IMR-90 (cell line): ENCODE results near the gene OR1C1. TPM values are rescaled to one million over a fixed set of nuclear protein-coding genes. Genes with fewer than 3 reads are reported as not detected.

Experiments
- ATAC-seq: fragments of 200-7000 bp; cut with Tn5 transposase; 2 replicates; pipeline ENCODE4 v1.9.1; 2020; ENCODE audit warnings: low read depth, mild to moderate bottlenecking, moderate library complexity
- BruUV-seq: library from RNA; stranded (reverse); fragments of 400-500 nt; replicated peaks from 2 replicates; lab custom pipeline; 2021; lab: Mats Ljungman, UMichigan
- CTCF ChIA-PET: fragments of 300-600 bp; formaldehyde crosslinking; extraction: SDS; loops from one replicate; lab custom pipeline; 2021; ENCODE audit warnings: antibody characterized with exemption; lab: Yijun Ruan, JAX
- POLR2A ChIA-PET: fragments of 300-600 bp; sonication (Branson Sonifier 250); formaldehyde crosslinking; loops from one replicate; lab custom pipeline; 2022; ENCODE audit warnings: antibody characterized with exemption; ENCODE audit not compliant: unreplicated experiment; lab: Charles Lee
- DNase-seq: peaks from one replicate; pipeline ENCODE4 v3.0.0; 2013
- H2AFZ ChIP-seq: replicated peaks from 2 replicates; pipeline ENCODE3; 2013; ENCODE audit warnings: low read length, mild to moderate bottlenecking; ENCODE audit not compliant: poor library complexity
- H2AK5ac ChIP-seq: 2 replicates; pipeline ENCODE4 v1.6.1; 2013; ENCODE audit warnings: low read depth, low read length, inconsistent platforms
- H2AK9ac ChIP-seq: replicated peaks from 2 replicates; pipeline ENCODE3; 2013; ENCODE audit warnings: mild to moderate bottlenecking, low read depth, low read length, moderate library complexity; ENCODE audit not compliant: poor library complexity
- H2BK120ac ChIP-seq: 2 replicates; pipeline ENCODE4 v1.6.1; 2013; ENCODE audit warnings: low read depth, low read length, inconsistent platforms
- H2BK15ac ChIP-seq: 3 replicates; pipeline ENCODE4 v1.6.1; 2013; ENCODE audit warnings: low read depth, low read length, inconsistent platforms
- H2BK20ac ChIP-seq: 2 replicates; pipeline ENCODE4 v1.6.1; 2013; ENCODE audit warnings: low read depth, mild to moderate bottlenecking, inconsistent platforms, low read length, moderate library complexity
- H2BK5ac ChIP-seq: 2 replicates; pipeline ENCODE4 v1.6.1; 2013; ENCODE audit warnings: mild to moderate bottlenecking, low read depth, low read length, inconsistent platforms; ENCODE audit not compliant: poor library complexity, severe bottlenecking
- H3K14ac ChIP-seq: replicated peaks from 2 replicates; pipeline ENCODE4 v1.6.1; 2013; ENCODE audit warnings: low read depth, low read length, inconsistent platforms
- H3K18ac ChIP-seq: 2 replicates; pipeline ENCODE4 v1.6.1; 2013; ENCODE audit warnings: low read depth, low read length, control low read depth
- H3K23ac ChIP-seq: 2 replicates; pipeline ENCODE4 v1.6.1; 2013; ENCODE audit warnings: low read depth, low read length, inconsistent platforms
- H3K27ac ChIP-seq: 2 replicates; pipeline ENCODE4 v1.5.1; 2013; ENCODE audit warnings: mild to moderate bottlenecking, control low read depth, low read length; ENCODE audit not compliant: insufficient read depth
- H3K27me3 ChIP-seq: 2 replicates; pipeline ENCODE4 v1.6.1; 2013; ENCODE audit warnings: low read length; ENCODE audit not compliant: control insufficient read depth, insufficient read depth
- H3K36me3 ChIP-seq: 2 replicates; pipeline ENCODE4 v1.6.1; 2013; ENCODE audit warnings: low read length, mixed read lengths; ENCODE audit not compliant: control insufficient read depth, insufficient read depth
- H3K4ac ChIP-seq: 2 replicates; pipeline ENCODE4 v1.6.1; 2013; ENCODE audit warnings: low read depth, low read length, inconsistent platforms
- H3K4me1 ChIP-seq: 2 replicates; pipeline ENCODE4 v1.6.1; 2013; ENCODE audit warnings: low read length, mixed read lengths; ENCODE audit not compliant: control insufficient read depth, insufficient read depth
- H3K4me2 ChIP-seq: 2 replicates; pipeline ENCODE4 v1.6.1; 2013; ENCODE audit warnings: low read depth, mild to moderate bottlenecking, control low read depth, low read length, moderate library complexity
- H3K4me3 ChIP-seq: 2 replicates; pipeline ENCODE4 v1.5.1; 2013; ENCODE audit warnings: low read depth, mild to moderate bottlenecking, control low read depth, low read length, moderate library complexity; ENCODE audit not compliant: insufficient read depth
- H3K56ac ChIP-seq: 2 replicates; pipeline ENCODE4 v1.6.1; 2013; ENCODE audit warnings: low read length, inconsistent platforms; ENCODE audit not compliant: insufficient read depth; ENCODE audit errors: extremely low read depth
- H3K79me1 ChIP-seq, 2 experiments: 2 replicates each; pipeline ENCODE4 v1.6.1; 2013; ENCODE audit warnings: low read length in 2 of 2, inconsistent platforms in 1 of 2, low read depth in 1 of 2
- H3K9ac ChIP-seq: 2 replicates; pipeline ENCODE4 v1.6.1; 2013; ENCODE audit warnings: low read depth, low read length, control low read depth
- H3K9me1 ChIP-seq: 2 replicates; pipeline ENCODE4 v1.6.1; 2013; ENCODE audit warnings: low read length, inconsistent platforms; ENCODE audit not compliant: insufficient read depth
- H3K9me3 ChIP-seq: 2 replicates; pipeline ENCODE4 v1.6.1; 2013; ENCODE audit warnings: low read length; ENCODE audit not compliant: control insufficient read depth, insufficient read depth
- H4K20me1 ChIP-seq: 2 replicates; pipeline ENCODE4 v1.6.1; 2013; ENCODE audit warnings: low read length, inconsistent platforms; ENCODE audit not compliant: insufficient read depth
- H4K5ac ChIP-seq: 2 replicates; pipeline ENCODE4 v1.6.1; 2013; ENCODE audit warnings: mild to moderate bottlenecking, low read depth, low read length, control low read depth
- H4K8ac ChIP-seq, 2 experiments: 2 replicates each; pipeline ENCODE4 v1.6.1; 2013; ENCODE audit warnings: low read depth in 2 of 2, low read length in 2 of 2, control low read depth in 1 of 2, inconsistent platforms in 1 of 2
- H4K91ac ChIP-seq: 2 replicates; pipeline ENCODE4 v1.6.1; 2013; ENCODE audit warnings: low read depth, low read length, inconsistent platforms; ENCODE audit not compliant: insufficient read depth
- ELK1 ChIP-seq: fragments of 150-350 bp; IDR thresholded peaks from 2 replicates; pipeline ENCODE4 v1.6.1; 2016; ENCODE audit warnings: low read depth, mild to moderate bottlenecking, low read length, moderate library complexity, borderline replicate concordance
- FOS ChIP-seq: fragments of 150-350 bp; IDR thresholded peaks from 2 replicates; pipeline ENCODE4 v1.6.1; 2016; ENCODE audit warnings: low read depth, low read length
- MXI1 ChIP-seq: IDR thresholded peaks from 2 replicates; pipeline ENCODE4 v1.6.1; 2012; ENCODE audit warnings: low read depth, mild to moderate bottlenecking, low read length, moderate library complexity, borderline replicate concordance
- WGBS, 2 experiments: methylation state at CpG; one replicate each; pipeline versions ENCODE4 v1.1.5 to v1.1.7; 2013; ENCODE audit warnings: missing lambda C conversion rate in 2 of 2; ENCODE audit not compliant: insufficient read length in 1 of 2; ENCODE audit errors: extremely low coverage in 2 of 2; 5-methylcytosine and 5-hydroxymethylcytosine counted together
- dilution Hi-C: fragments of 300-500 bp; cut with HindIII; formaldehyde crosslinking; loops from one replicate; pipeline ENCODE4 v1.14.3; 2018; ENCODE audit warnings: low sequenced_read_pairs; ENCODE audit not compliant: unreplicated experiment
- in situ Hi-C: fragments of 300-500 bp; cut with MboI; formaldehyde crosslinking; loops from 3 replicates; pipeline ENCODE4 v1.14.3; 2019; ENCODE audit warnings: low sequenced_read_pairs, inconsistent platforms, mixed read lengths
- intact Hi-C: fragments of 100-400 bp; cut with micrococcal nuclease; formaldehyde crosslinking; loops from 2 replicates; pipeline ENCODE4 v1.10.0; 2022
- polyA plus RNA-seq, 3 experiments: library from polyadenylated mRNA; depleted of rRNA; stranded (reverse); fragments of >200 nt; gene quantifications; 2 replicates each; pipeline ENCODE4 v1.2.3, GENCODE V29; 2012; ENCODE audit warnings: low replicate concordance in 1 of 3
- total RNA-seq: library from RNA; depleted of rRNA; stranded (reverse); fragments of >200 nt; gene quantifications from 2 replicates; pipeline ENCODE4 v1.2.3, GENCODE V29; 2012

OR1C1 gene
- total and polyA plus RNA-seq, 2 of the 4 experiments (the other 2 are of a cell fraction): not detected

- no peak overlapping the region for H3K56ac ChIP-seq
- H3K4me1 ChIP-seq: no peaks in the 10 kb centered on the region
- no peak overlapping the region for H3K23ac ChIP-seq
- CTCF ChIA-PET: no interaction called here
- POLR2A ChIA-PET: no interaction called here
- no peak overlapping the region for H3K18ac ChIP-seq
- no peak for TF ChIP-seq MXI1
- TF ChIP-seq ELK1: no peak
- no peak for TF ChIP-seq FOS
- no peak overlapping the region for H4K5ac ChIP-seq
- BruUV-seq: no TSS peak
- no peaks in the 10 kb centered on the region for H4K20me1 ChIP-seq
- H3K14ac ChIP-seq: no peak overlapping the region
- no peaks in the 10 kb centered on the region for H3K36me3 ChIP-seq
- no peak overlapping the region for H4K91ac ChIP-seq
- H3K27ac ChIP-seq: no peak overlapping the region
- H3K9me3 ChIP-seq: peaks cover 5% of the 10 kb centered on the region
- in situ Hi-C loops: no loop called here
- dilution Hi-C loops: no loop called here
- no peaks in the 10 kb centered on the region for H3K9me1 ChIP-seq
- H2BK20ac ChIP-seq: no peak overlapping the region
- no peak overlapping the region for H4K8ac ChIP-seq
- H3K4me2 ChIP-seq: no peak overlapping the region
- no peaks in the 10 kb centered on the region for H3K79me1 ChIP-seq
- ATAC-seq: no peak
- H3K4ac ChIP-seq: no peak overlapping the region
- no peak overlapping the region for H3K9ac ChIP-seq
- no peak overlapping the region for H2AK9ac ChIP-seq
- H2AFZ ChIP-seq: no peak overlapping the region
- intact Hi-C loops: no loop called here
- no peak for DNase-seq
- no peak overlapping the region for H3K4me3 ChIP-seq
- H2AK5ac ChIP-seq: no peak overlapping the region
- H2BK15ac ChIP-seq: no peak overlapping the region
- no peak overlapping the region for H2BK5ac ChIP-seq
- 0% methylated on average over 1 of the region's 2 CpGs; no CpG with 5 or more reads in 1 of the 2 experiments for WGBS, 2 experiments
- H3K27me3 ChIP-seq: no peaks in the 10 kb centered on the region
- H2BK120ac ChIP-seq: no peak overlapping the region
These were observed 37.2 kb upstream of the OR1C1 start for GRCh38 chr1:247797518-247797917.
